SIG-M5 treated with dmso at 0.1 percent for 504 hours (cell line): Measurements from ENCODE around the gene SPTSSB.
A peak's percentile ranks its signal among the peaks of the same experiment; 100 is the strongest.

Experiments used
- DNase-seq: peaks from one replicate; lab custom pipeline; 2025; ENCODE audit not compliant: unreplicated experiment; lab: John Stamatoyannopoulos, UW

SPTSSB gene, protein sequence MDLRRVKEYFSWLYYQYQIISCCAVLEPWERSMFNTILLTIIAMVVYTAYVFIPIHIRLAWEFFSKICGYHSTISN

GRCh38 chr3:161371441-161372320, at the start of gene SPTSSB:
TSS of gene SPTSSB (minus strand) at chr3:161371517. CDS start at chr3:161346323, 25,194 bp downstream.
- DNase-seq = peak; percentile 82

DNA sequence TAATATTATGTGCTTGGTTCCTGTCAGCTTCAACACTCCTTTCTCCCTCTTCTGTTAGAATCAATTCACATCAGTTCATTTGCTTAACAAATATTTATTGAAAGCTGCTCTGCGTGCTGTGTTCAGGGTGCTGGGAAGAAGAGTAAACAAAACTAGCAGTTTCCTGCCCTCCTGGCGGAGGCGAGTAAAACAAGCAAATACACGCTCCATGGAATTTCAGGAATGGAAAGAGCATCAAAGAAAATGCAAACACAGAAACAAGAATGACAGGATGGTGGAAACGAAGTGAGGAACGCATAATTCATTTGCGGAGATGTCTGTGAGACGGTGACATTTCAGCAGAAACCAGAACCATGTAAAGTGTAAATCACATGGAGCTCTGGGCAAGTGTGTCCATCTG, 49.4 kb upstream of the SPTSSB start:
- DNase-seq = peak; percentile 80

- DNase-seq = no peak
Measured at GRCh38 chr3:161419555-161420333, 48.4 kb upstream of the SPTSSB start.

GRCh38 chr3:161415506-161416231, 44.4 kb upstream of the SPTSSB start:
- DNase-seq = peak; percentile 63

- no peak for DNase-seq
Measured at GRCh38 chr3:161414907-161415306, 43.6 kb upstream of the SPTSSB start.

GRCh38 chr3:161413855-161414210, 42.5 kb upstream of the SPTSSB start:
- DNase-seq = no peak

- DNase-seq = no peak
Measured at GRCh38 chr3:161413127-161413854, 42.0 kb upstream of the SPTSSB start.

DNA sequence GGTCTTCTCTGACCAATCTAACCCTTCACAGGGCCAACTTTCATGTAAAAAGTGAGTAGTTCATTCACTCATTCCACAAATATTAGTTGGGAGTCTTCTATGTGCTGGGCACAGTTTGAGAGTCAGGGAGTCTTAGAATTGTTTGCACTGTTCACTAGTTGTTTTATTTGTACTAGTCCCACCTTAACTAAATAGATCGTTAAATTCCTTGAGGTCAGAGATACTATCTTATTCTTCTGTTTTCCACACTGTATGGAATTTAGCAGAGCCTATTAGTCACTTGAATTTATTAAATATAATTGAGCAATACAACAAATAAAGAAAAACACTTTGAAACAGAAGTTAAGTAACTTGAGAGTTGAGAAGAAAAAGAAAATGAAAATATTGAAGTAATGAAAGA, 40.8 kb upstream of the SPTSSB start:
- DNase-seq = peak; percentile 86

- no peak for DNase-seq
Measured at GRCh38 chr3:161409858-161410257, 38.5 kb upstream of the SPTSSB start.

DNA sequence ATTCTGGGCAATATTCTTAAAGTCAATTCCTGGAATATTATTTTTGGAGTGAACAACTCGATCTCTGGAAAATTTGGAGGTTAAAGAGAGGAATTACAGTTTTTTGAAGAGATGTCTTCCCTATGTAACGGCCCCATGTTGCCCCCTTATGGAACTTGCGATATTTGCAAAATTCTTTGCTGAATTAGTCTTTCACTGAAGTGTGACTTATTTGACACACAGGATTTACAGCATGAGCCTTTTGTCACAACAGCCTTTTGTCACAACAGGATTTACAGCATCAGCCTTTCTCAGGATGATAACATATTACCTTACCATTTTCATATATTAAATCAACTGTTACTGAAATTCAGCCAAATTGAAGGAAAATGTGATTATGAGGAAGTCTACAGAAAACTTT, 37.8 kb upstream of the SPTSSB start:
- DNase-seq = peak; percentile 68

DNA sequence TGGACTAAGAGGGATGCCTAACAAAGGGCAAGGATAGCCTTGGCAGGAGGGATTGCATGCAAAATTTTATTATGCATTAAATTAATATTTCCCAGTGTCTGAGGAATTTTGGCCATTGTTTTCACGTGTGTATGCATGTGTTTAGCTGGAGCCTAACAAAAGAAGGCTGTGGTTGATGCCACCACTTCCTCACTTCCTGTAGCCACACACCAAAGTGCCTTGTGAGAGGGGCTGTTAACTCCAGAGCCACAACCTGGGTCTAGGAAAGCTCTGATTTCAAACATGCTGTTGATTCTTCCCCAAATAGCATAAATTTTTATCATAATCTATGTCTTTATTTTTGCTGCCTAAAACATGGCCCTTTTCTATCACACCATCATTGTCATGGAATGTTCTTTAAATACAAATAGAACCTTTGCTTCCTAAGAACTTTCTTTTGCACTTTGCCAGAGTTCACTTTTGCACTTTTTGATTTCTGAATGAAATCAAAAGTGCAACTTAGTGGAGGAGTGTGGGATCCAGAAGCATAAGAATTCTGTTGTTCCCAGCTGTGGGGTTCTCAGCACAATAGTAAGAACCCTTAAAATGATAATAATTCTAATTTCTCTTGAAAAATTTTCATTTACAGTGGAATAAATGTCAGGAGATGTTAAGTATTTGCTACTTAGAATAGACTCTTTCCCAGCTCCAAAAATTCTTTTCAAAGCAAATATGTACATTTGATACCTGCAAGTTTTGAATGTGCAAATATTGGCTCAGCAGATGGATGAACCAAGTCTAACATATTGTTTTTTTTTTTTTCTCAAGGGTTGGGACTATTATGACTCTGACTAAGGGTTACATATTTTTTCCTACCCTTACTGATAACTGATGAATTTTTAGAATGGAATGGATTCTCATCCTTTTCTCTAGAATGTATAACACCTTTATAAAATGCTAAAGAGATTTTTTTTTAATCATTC, 35.6 kb upstream of the SPTSSB start:
- DNase-seq = no peak

GRCh38 chr3:161405836-161406235, 34.5 kb upstream of the SPTSSB start:
- DNase-seq = no peak

DNA sequence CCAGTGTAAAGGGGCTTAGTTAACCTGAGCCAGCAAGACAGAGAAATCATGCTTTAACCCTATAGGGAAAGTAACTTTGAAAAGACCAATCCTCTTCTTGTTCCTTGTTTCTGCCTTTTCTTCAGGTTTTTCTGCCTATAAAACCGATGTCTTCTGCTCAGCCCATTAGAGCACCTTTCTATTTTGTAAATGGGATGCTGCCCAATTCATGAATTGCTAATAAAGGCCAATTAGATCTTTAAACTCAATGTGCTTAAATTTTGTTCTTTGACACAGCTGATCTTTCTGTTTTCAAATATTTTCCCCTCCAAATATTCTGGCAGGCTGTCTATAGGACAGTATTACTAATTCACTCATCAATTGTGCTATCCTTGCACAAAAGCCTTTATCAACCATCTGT, 33.8 kb upstream of the SPTSSB start:
- no peak for DNase-seq

DNA sequence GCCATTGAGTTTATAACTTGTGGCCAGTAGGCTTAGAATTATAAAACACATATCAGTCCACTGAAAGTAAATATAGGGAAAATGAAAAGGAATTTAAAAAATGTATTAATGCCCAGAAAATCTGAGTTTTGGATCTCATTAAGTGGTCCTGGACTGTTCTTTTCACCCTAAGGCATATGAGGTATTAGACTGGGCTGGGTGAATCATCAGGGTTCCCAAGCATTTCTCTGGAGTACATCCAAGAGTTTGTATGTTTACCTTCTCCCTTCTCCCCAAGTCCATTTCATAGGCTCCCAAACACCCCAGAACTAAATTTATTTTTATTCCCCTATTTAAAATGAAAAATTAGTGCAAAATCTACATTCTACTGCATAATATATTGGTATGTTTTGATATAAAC, 31.9 kb upstream of the SPTSSB start:
- DNase-seq = no peak

GRCh38 chr3:161401389-161401788, 30.1 kb upstream of the SPTSSB start:
- DNase-seq = no peak

GRCh38 chr3:161400650-161401049, 29.3 kb upstream of the SPTSSB start:
- no peak for DNase-seq

DNA sequence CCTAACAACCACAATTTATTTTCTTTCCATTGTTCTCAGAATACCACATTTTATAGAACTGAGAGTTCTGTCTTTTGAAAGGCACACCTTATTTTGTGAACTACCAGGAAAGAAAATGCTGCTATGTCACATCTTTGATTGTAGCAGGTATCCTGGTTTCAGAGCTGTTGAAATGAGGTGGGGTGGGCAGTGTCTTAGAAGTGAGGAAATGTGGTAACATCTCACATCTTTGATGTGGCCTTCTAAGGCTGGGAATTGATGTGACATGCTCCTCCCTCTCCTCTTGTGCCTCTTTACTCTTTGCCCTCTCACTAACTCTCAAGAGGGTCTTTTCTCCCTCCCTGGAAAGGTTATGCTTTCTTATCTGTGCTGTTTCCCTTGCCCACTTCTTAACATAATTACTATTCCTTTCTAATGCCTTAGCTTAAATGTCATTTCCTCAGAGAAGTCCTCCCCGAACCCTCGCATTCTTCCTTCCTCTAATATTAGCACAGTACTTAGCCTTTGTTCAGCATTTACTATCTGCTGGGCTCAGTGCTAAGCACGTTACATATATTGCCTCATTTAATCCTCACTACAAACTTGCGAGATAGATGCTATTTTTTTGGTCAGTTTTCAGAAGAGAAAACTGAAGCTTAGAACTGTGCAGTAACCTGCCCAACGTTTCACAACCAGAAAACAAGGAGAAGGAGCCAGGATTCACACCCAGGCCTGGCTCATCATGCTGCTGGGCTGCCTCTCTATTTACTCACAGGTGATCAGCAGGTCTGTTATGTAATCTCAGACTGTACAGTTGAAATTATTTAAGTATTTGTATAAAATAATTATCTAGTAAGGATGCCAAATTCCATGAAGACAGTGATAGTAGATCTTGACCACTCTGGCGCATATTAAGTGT, 24.0 kb upstream of the SPTSSB start:
- DNase-seq = no peak

DNA sequence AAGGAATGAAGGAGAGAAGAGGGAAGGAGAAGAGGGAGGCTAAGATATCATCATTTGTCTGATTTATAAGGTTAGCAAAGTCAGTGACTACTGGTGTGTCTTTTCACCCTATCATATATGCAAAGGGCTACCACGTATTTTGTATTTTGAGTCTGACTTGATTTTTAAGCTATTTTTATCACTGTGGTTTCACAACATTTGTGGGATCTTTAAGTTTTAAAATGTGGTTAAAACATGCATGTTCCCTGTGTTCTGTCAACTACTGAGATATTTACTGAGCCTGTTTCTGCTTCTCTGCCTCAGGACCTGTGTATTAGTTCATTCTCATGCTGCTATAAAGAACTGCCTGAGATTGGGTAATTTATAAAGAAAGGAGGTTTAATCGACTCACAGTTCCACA, 22.5 kb upstream of the SPTSSB start:
- no peak for DNase-seq

DNA sequence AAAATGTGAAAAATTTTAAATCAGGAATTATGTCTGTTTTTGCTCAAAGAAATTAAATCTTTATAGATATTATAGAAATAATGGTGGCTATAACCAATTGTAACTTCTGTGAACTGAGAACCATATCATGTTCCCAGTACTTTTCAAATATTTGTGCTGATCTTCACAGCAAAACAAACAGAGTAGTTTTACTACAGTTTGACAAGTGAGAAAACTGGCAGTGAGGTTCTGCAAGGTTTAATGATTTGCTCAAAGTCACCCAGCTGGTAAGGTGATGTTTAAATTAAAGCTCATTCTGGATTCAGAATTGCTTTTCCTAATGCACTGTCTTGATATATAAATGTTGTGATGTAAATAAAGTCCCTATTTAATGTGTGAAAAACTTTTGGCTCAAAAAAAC, 22.0 kb upstream of the SPTSSB start:
- DNase-seq = no peak
